Hepatocyte (in vitro differentiated cells): ENCODE data around the gene ZDHHC14.

Source experiments
- EZH2 ChIP-seq: fragments of 200-600 bp; sonication (generic); IDR thresholded peaks from 2 replicates; pipeline ENCODE4 v1.6.1; 2016; ENCODE audit warnings: antibody characterized with exemption, mild to moderate bottlenecking, borderline replicate concordance
- TF ChIP-seq, protein P1 (sequence below): fragments of 200-600 bp; sonication (generic); IDR thresholded peaks from 2 replicates; pipeline ENCODE4 v1.5.1; 2016; ENCODE audit warnings: antibody characterized with exemption, mild to moderate bottlenecking; ENCODE audit not compliant: poor library complexity

DNA sequence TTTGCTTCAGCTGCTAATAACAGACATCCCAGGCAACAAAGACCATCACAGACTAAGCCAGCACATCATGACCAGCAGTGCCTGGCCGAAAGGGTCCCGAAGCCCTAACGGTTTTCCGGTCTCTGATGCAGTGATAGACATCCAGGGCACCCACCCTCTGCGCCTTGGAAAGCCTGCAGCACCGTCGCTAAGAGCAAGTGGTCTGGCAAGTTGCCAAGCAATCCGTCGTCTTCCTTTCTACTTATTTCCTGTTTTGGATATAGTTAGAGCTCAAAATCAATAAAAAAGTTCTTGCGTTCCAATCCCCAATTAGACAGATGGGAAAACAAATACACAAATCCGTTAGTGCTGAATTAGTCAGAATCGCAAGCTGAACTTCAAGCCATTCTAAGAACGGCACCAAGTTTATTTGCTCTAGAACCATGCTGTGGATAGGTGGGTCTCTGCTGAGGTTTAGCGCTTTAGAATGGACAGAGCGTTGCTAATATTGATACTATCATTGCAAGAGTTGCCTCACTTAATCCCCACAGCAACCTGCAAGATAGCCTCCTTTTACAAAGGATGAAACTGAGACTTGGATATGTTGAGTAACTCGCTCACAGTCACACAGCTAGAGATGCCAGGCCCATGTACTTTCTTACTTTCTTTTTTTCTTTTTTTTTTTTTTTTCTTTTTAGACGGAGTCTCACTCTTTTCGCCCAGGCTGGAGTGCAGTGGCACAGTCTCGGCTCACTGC, 278.7 kb downstream of the ZDHHC14 start:
- TF ChIP-seq, protein P1, sequence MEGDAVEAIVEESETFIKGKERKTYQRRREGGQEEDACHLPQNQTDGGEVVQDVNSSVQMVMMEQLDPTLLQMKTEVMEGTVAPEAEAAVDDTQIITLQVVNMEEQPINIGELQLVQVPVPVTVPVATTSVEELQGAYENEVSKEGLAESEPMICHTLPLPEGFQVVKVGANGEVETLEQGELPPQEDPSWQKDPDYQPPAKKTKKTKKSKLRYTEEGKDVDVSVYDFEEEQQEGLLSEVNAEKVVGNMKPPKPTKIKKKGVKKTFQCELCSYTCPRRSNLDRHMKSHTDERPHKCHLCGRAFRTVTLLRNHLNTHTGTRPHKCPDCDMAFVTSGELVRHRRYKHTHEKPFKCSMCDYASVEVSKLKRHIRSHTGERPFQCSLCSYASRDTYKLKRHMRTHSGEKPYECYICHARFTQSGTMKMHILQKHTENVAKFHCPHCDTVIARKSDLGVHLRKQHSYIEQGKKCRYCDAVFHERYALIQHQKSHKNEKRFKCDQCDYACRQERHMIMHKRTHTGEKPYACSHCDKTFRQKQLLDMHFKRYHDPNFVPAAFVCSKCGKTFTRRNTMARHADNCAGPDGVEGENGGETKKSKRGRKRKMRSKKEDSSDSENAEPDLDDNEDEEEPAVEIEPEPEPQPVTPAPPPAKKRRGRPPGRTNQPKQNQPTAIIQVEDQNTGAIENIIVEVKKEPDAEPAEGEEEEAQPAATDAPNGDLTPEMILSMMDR, result no peak
- no peak for TF ChIP-seq EZH2
